Muscle of leg (tissue), 16 donors: ENCODE results near the gene CYB5R3. TPM values are rescaled to one million over a fixed set of nuclear protein-coding genes. Genes with fewer than 3 reads are reported as not detected.

Source experiments
- DNase-seq: peaks from one replicate; pipeline ENCODE4 v3.0.0; 2013
- H3K27ac ChIP-seq: one replicate; pipeline ENCODE4 v1.5.1; 2013; ENCODE audit warnings: mild to moderate bottlenecking, low read length, control low read depth
- H3K27me3 ChIP-seq: one replicate; pipeline ENCODE4 v1.6.1; 2013; ENCODE audit warnings: low read length; ENCODE audit not compliant: control insufficient read depth, insufficient read depth
- H3K36me3 ChIP-seq: one replicate; pipeline ENCODE4 v1.6.1; 2013; ENCODE audit warnings: low read length; ENCODE audit not compliant: control insufficient read depth, insufficient read depth
- H3K4me1 ChIP-seq: one replicate; pipeline ENCODE4 v1.6.1; 2013; ENCODE audit warnings: low read length; ENCODE audit not compliant: control insufficient read depth, insufficient read depth
- H3K4me3 ChIP-seq: one replicate; pipeline ENCODE4 v1.5.1; 2013; ENCODE audit warnings: low read length, control low read depth
- H3K9me3 ChIP-seq: replicated peaks from 2 replicates; pipeline ENCODE4 v1.6.1; 2013; ENCODE audit warnings: low read depth, low read length; ENCODE audit not compliant: control insufficient read depth
- WGBS: methylation state at CpG from one replicate; pipeline ENCODE4 v1.1.5; 2013; ENCODE audit warnings: missing lambda C conversion rate; ENCODE audit not compliant: insufficient coverage; 5-methylcytosine and 5-hydroxymethylcytosine counted together
- long read RNA-seq, 11 donors: transcript quantifications; one replicate each; lab custom pipeline, GENCODE V29; 2026
- polyA plus RNA-seq, 8 donors: library from polyadenylated mRNA; unstranded; fragments of 120-200 nt; gene quantifications; one replicate each; pipeline versions ENCODE4 v1.2.1 to v1.2.3, GENCODE V29; 2013; ENCODE audit warnings: inconsistent platforms in 1 of 8, low replicate concordance in 1 of 8; ENCODE audit not compliant: insufficient read length in 8 of 8, insufficient read depth in 1 of 8
- total RNA-seq: library from RNA; stranded (reverse); fragments of 120-200 nt; gene quantifications from one replicate; pipeline ENCODE4 v1.2.4, GENCODE V29; 2013

CYB5R3 gene
- total RNA-seq, result 53.2 TPM
- polyA plus RNA-seq, result 100 to 1,000 TPM; 142 to 177 (median 160) TPM
- long read RNA-seq, donor 1, transcript CYB5R3-201 (9 exons, 2,124 nt), result major isoform, 39 of 41 reads
- long read RNA-seq, donor 1, partial matches to known transcripts, result 0 of 41 reads
- long read RNA-seq, donor 1, other reads (novel, unspliced or antisense), result 0 of 41 reads
- long read RNA-seq, donor 2, transcript CYB5R3-201 (9 exons, 2,124 nt), result major isoform, 5 of 5 reads
- long read RNA-seq, donor 2, partial matches to known transcripts, result 0 of 5 reads
- long read RNA-seq, donor 2, other reads (novel, unspliced or antisense), result 0 of 5 reads
- long read RNA-seq, donor 3, transcript CYB5R3-201 (9 exons, 2,124 nt), result major isoform, 99 of 117 reads
- long read RNA-seq, donor 3, transcript CYB5R3-204 (8 exons, 1,849 nt), result minor isoform, 6 of 117 reads
- long read RNA-seq, donor 3, partial matches to known transcripts, result 11 of 117 reads
- long read RNA-seq, donor 3, other reads (novel, unspliced or antisense), result 0 of 117 reads
- long read RNA-seq, donor 4, transcript CYB5R3-204 (8 exons, 1,849 nt), result minor isoform, 7 of 67 reads
- long read RNA-seq, donor 4, transcript CYB5R3-201 (9 exons, 2,124 nt), result major isoform, 53 of 67 reads
- long read RNA-seq, donor 4, partial matches to known transcripts, result 6 of 67 reads
- long read RNA-seq, donor 4, other reads (novel, unspliced or antisense), result 0 of 67 reads
- long read RNA-seq, donor 5, transcript CYB5R3-201 (9 exons, 2,124 nt), result major isoform, 134 of 178 reads
- long read RNA-seq, donor 5, transcript CYB5R3-204 (8 exons, 1,849 nt), result minor isoform, 14 of 178 reads
- long read RNA-seq, donor 5, partial matches to known transcripts, result 22 of 178 reads
- long read RNA-seq, donor 5, other reads (novel, unspliced or antisense), result 6 of 178 reads
- long read RNA-seq, donor 6, transcript CYB5R3-201 (9 exons, 2,124 nt), result major isoform, 90 of 99 reads
- long read RNA-seq, donor 6, transcript CYB5R3-204 (8 exons, 1,849 nt), result minor isoform, 8 of 99 reads
- long read RNA-seq, donor 6, partial matches to known transcripts, result 0 of 99 reads
- long read RNA-seq, donor 6, other reads (novel, unspliced or antisense), result 0 of 99 reads
- long read RNA-seq, donor 7, transcript CYB5R3-201 (9 exons, 2,124 nt), result major isoform, 82 of 93 reads
- long read RNA-seq, donor 7, transcript CYB5R3-204 (8 exons, 1,849 nt), result minor isoform, 6 of 93 reads
- long read RNA-seq, donor 7, partial matches to known transcripts, result 0 of 93 reads
- long read RNA-seq, donor 7, other reads (novel, unspliced or antisense), result 0 of 93 reads
- long read RNA-seq, donor 8, transcript CYB5R3-201 (9 exons, 2,124 nt), result major isoform, 45 of 49 reads
- long read RNA-seq, donor 8, partial matches to known transcripts, result 0 of 49 reads
- long read RNA-seq, donor 8, other reads (novel, unspliced or antisense), result 0 of 49 reads
- long read RNA-seq, donor 9, transcript CYB5R3-204 (8 exons, 1,849 nt), result minor isoform, 8 of 82 reads
- long read RNA-seq, donor 9, transcript CYB5R3-201 (9 exons, 2,124 nt), result major isoform, 63 of 82 reads
- long read RNA-seq, donor 9, partial matches to known transcripts, result 6 of 82 reads
- long read RNA-seq, donor 9, other reads (novel, unspliced or antisense), result 0 of 82 reads
- long read RNA-seq, donor 10, transcript CYB5R3-204 (8 exons, 1,849 nt), result minor isoform, 12 of 98 reads
- long read RNA-seq, donor 10, transcript CYB5R3-201 (9 exons, 2,124 nt), result major isoform, 82 of 98 reads
- long read RNA-seq, donor 10, partial matches to known transcripts, result 0 of 98 reads
- long read RNA-seq, donor 10, other reads (novel, unspliced or antisense), result 0 of 98 reads
- long read RNA-seq, donor 11, transcript CYB5R3-201 (9 exons, 2,124 nt), result major isoform, 77 of 85 reads
- long read RNA-seq, donor 11, transcript CYB5R3-204 (8 exons, 1,849 nt), result minor isoform, 5 of 85 reads
- long read RNA-seq, donor 11, partial matches to known transcripts, result 0 of 85 reads
- long read RNA-seq, donor 11, other reads (novel, unspliced or antisense), result 0 of 85 reads

GRCh38 chr22:42649246-42650099 is at the start of gene CYB5R3:
Gene CYB5R3 (minus strand): TSS chr22:42649392. CDS start chr22:42649315, 77 bp downstream.
- DNase-seq, result peak; percentile 92
- under 1% methylated on average over 51 of the region's 81 CpGs for WGBS

GRCh38 chr22:42697542-42698013 is 48.4 kb upstream of the CYB5R3 start:
- no peaks in the 10 kb centered on the region for H3K9me3 ChIP-seq
- WGBS, result 36% methylated on average over 9 of the region's 16 CpGs
- no peak overlapping the region for H3K4me3 ChIP-seq
- DNase-seq, result peak; percentile 82
- peak overlapping the region; percentile 86 for H3K27ac ChIP-seq
- no peaks in the 10 kb centered on the region for H3K27me3 ChIP-seq
- peaks cover 63% of the 10 kb centered on the region for H3K4me1 ChIP-seq
- peaks cover 8% of the 10 kb centered on the region for H3K36me3 ChIP-seq

More at GRCh38 chr22:42649246-42650099, at the start of gene CYB5R3:
- Histone ChIP-seq H3K36me3 (peaks cover 3% of the 10 kb centered on the region), H3K9me3 (no peaks in the 10 kb centered on the region), H3K4me3 (peak within 1 kb of the TSS; percentile 87), H3K27ac (peak within 1 kb of the TSS; percentile 95), H3K4me1 (peaks cover 49% of the 10 kb centered on the region), H3K27me3 (no peaks in the 10 kb centered on the region)

GRCh38 chr22:42696331-42696967 is 47.3 kb upstream of the CYB5R3 start:
- H3K27ac ChIP-seq, result peak overlapping the region; percentile 86

GRCh38 chr22:42695294-42695693 is 46.1 kb upstream of the CYB5R3 start:
- no peaks in the 10 kb centered on the region for H3K27me3 ChIP-seq
- H3K4me1 ChIP-seq, result peaks cover 58% of the 10 kb centered on the region
- no peak overlapping the region for H3K4me3 ChIP-seq
- H3K9me3 ChIP-seq, result no peaks in the 10 kb centered on the region
- WGBS, result 50% methylated on average over 9 of the region's 10 CpGs
- H3K27ac ChIP-seq, result peak overlapping the region; percentile 18
- DNase-seq, result peak; percentile 60
- H3K36me3 ChIP-seq, result peaks cover 14% of the 10 kb centered on the region

More at GRCh38 chr22:42696331-42696967, 47.3 kb upstream of the CYB5R3 start:
- H3K4me3 ChIP-seq, result no peak overlapping the region
- peaks cover 12% of the 10 kb centered on the region for H3K36me3 ChIP-seq
- no peaks in the 10 kb centered on the region for H3K9me3 ChIP-seq
- H3K27me3 ChIP-seq, result no peaks in the 10 kb centered on the region
- no peak for DNase-seq
- H3K4me1 ChIP-seq, result peaks cover 62% of the 10 kb centered on the region
- WGBS, result 83% methylated on average over 6 of the region's 10 CpGs

- Histone ChIP-seq H3K27ac (no peak overlapping the region), H3K36me3 (peaks cover 17% of the 10 kb centered on the region)
- 90% methylated on average over 25 of the region's 25 CpGs for WGBS
Observed at GRCh38 chr22:42693763-42694683, 44.8 kb upstream of the CYB5R3 start.

GRCh38 chr22:42693055-42693762 is 44.0 kb upstream of the CYB5R3 start:
- no peaks in the 10 kb centered on the region for H3K27me3 ChIP-seq
- 95% methylated on average over 49 of the region's 51 CpGs for WGBS
- no peak for DNase-seq
- no peaks in the 10 kb centered on the region for H3K9me3 ChIP-seq
- no peak overlapping the region for H3K27ac ChIP-seq
- H3K4me1 ChIP-seq, result peaks cover 57% of the 10 kb centered on the region
- H3K4me3 ChIP-seq, result no peak overlapping the region
- H3K36me3 ChIP-seq, result peaks cover 17% of the 10 kb centered on the region

More at GRCh38 chr22:42693763-42694683, 44.8 kb upstream of the CYB5R3 start:
- Histone ChIP-seq H3K9me3 (no peaks in the 10 kb centered on the region), H3K27me3 (no peaks in the 10 kb centered on the region), H3K4me1 (peaks cover 58% of the 10 kb centered on the region), H3K4me3 (no peak overlapping the region)
- no peak for DNase-seq
